Thyroid gland (tissue), 4 donors: Measurements from ENCODE around the gene NACA2.
"Not testable (repeated sequence)": the region's sequence is repeated elsewhere in the genome, so short reads cannot be mapped to it uniquely, and the experiment has no call there.

Experiments
- CTCF ChIP-seq, 6 experiments: fragments of 200-600 bp in 3 of 6; fragments of 450-650 bp in 3 of 6; sonication (generic) in 3 of 6; IDR thresholded peaks; one replicate each; pipeline ENCODE4 v1.5.1; 2016 to 2019; ENCODE audit warnings: antibody characterized with exemption in 6 of 6, mild to moderate bottlenecking in 2 of 6, inconsistent platforms in 1 of 6, moderate library complexity in 1 of 6
- POLR2A ChIP-seq, 2 donors: fragments of 450-650 bp; IDR thresholded peaks; one replicate each; pipeline ENCODE4 v1.6.1; 2017; ENCODE audit warnings: antibody characterized with exemption in 2 of 2, mild to moderate bottlenecking in 2 of 2, moderate library complexity in 1 of 2

GRCh38 chr17:61565850-61566249 is 25.2 kb downstream of the NACA2 start:
- TF ChIP-seq CTCF, POLR2A (IDR thresholded peaks at IDR 0.05): not testable (repeated sequence)
